Measurements from ENCODE around the gene GTSE1.
A peak's percentile ranks its signal among the peaks of the same experiment; 100 is the strongest.

GTSE1 gene

DNA sequence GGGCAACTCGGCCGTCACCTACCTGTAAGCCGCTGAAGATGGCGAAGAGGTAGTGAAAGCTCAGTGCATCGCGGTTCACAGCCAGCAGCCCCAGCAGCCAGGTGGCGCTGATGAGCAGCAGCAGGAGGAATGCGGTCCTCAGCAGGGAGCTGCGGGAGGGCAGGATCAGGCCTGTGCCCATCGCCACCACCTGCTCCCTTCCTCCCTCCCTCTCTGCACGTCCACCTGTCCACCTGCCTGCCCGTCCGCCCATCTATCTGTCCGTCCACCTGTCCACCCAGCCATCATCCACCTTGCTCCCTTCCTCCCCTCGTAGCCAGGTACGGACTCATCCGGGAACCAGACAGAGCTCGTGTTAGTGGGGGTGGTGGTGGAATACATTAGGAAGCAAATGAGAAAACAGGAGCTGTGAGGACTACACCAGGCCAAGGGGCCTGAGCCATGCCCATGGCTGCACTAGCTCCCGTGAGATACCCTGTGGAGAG lies 71.1 kb downstream of the GTSE1 start:
- DNase-seq = peak; percentile 23

DNA sequence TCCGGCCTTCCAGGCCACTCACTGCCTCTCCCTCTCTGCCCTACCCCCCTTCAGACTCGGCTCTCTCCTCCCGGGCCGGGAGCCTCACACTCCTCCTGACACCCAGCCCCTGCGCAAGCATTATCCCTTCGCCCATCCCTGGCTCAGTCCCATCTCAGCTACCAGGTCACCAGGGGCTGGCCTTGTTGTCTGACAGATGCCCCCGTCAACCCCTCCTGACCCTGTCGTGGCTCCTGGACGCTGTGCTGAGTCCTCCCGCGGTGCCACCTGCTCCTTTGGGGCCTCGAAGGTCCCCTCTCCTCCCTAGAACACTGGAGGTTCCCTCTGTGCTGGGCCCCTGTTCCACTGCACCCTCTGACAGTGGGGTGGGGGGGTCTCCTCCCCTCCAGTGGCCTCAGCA lies 71.8 kb downstream of the GTSE1 start:
- no peak for DNase-seq

GRCh38 chr22:46368871-46369715 lies 72.4 kb downstream of the GTSE1 start:
- DNase-seq = no peak

DNA sequence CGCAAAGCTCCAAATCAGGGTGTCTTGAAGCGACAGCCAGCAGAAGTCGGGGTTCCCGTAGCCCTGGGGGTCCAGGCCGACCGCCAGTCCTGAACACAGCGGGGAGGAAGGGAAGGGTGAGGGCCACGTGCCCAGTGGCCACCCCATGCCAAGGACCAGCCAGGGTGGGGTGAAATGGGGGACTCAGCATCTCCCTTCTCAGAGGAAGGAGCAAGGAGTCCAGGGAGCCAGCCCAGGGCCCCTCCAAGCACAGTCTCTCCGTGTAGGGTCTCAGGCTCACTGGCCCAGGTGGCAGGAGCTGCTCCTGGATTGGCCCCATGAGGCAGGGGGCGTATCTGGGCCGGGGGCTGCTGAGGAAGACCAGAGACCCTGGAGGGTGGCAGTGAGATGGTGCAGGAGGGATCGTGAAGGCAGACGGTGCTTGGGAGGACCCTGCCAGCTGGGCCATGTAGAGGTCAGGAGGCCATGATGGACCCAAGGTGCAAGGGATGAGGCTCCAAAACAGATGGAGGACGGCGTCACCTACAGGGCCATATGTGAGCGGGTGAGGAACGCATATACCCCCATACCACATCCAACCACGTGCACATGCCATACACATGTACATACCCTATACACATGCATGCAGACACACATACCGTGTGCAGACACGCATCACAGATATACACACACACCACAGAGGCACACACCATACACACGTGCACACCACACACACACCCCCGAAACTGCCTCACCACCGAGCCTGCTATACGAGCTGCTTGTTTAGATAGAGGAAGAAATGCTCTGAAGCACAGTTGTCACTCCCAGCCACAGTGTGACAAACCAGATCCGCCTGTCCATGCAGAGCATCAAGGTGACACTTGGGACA lies 73.3 kb downstream of the GTSE1 start:
- DNase-seq = no peak

DNA sequence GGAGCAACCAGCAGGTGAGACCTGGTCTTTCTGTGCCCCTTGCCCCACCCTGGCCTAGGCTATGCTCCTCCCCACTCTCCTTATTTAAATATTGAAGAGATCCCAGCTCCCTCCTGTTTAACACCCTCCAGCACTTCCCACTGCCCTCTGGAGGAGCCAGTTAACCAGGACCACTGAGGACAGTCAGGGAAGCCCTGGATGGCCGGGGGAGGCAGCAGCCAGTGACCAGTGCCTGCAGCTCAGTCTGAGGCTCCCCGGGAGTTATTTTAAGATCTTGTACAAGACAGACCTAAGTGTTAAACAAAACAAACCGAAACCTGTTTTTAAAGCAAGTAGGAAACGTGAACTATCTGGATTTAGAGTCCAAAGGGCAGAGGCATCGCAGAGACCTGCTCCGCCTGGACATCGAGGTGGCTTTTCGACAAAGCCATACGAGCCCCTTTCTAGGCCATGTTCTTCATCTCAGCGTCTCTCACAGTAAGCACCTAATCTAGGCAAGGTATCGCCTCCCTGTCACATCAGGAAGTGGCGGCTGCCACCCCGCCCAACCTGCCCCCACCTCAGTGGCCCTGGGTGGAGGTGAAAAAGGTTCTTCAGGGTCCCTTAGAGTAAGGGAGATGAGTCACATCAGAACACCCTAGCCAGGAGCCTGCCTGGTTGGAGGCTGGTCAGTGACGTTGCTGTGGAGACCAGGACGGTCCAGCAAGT lies 74.1 kb downstream of the GTSE1 start:
- DNase-seq = no peak

DNA sequence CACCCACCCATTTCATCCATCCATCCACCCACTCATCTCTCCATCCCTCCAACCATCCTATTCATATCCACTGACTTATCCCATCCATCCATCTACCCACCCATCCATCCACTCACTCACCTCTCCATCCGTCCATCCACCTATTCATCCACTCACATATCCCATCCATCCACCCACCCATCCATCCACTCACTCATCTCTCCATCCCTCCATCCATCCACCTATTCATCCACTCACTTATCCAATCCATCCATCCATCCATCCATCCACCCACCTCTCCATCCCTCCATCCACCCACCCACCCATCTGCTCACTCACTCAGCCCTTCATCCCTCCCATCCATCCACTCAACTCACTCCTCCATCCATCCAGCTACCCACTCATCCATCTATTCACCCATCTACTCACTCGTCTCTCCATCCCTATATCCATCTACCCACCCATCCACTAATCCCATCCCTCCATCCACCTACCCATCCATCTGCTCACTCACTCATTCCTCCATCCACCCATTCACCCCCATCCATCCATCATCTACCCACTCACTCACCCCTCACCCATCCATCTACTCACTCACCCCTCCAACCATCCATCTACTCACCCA lies 75.1 kb downstream of the GTSE1 start:
- DNase-seq = no peak

- DNase-seq = no peak
These were observed 76.0 kb downstream of the GTSE1 start for GRCh38 chr22:46372686-46373085.

GRCh38 chr22:46373159-46373558 lies 76.5 kb downstream of the GTSE1 start:
- DNase-seq = no peak

DNA sequence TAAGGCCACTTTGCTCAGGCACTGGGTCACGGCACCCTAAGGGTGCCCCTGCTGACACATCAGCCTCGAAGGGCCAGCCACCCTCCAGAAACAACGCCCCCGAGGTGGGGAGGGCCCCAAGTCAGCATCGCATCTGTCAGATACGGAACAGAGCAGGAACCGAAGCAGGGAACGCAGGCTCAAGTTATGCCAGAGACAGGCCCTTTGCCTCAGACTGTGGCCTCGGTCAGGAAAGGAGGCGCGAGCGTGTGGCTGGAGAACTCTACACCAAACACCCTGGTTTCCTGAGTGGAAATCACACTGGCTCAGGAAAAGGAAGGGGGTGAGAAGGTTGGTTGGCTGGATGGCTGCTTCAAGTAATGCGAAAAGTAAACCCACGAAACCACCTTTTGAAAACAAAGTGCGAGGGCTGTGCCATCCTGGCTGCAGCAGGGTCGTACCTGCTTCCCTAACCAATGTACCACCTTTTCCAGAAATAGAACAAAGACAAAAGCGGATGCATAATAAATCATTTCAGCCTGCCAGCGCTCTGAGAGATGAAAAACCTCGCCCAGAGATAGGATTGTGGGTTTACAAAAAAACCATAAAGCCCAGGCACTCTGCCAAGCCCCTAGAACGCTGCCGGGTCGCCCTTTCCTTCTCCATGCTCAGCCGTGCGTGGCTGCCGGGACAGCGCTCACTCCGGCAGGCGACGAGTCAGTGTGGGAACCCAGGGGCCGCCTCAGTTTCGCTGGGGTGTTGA lies 77.4 kb downstream of the GTSE1 start:
- DNase-seq = no peak

DNA sequence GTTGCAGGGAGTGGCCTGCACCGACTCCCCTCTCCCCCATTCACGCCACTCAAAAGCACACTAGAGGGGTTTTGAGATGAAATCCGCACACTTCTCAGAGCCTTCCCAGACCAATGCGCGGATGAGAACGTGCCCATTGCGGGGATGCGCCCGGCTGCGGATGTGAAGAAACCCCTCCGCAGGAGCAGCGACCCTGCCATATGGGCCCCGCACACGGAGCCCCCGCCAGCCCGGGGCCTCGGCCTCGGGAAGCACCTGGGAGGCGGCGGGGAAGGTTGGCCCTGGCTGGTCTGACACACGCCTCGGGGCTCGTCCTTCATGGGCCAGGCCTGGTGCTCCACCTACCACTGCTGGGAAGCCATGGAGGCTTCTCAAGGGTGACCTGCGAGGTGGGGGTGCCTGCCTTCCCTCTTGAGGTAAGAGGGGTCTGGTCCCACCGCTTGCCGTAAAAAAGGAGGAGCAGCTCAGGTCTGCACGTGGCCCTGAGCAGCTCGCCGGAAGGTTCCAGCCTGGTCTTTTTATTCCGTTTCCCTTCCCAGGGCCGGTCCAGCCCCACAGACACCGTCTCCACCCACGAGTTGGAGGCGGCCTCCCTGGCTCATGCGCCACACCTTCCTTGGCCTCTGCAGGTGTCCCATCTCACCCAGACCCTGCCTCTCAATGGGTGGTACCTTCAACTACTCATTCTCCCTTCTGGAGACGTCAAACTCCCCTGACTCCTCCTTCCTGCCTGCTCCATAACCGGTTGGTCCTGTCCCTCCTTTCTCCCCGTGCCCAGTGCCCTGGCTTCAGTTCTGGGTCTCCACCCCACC lies 78.2 kb downstream of the GTSE1 start:
- DNase-seq = no peak

DNA sequence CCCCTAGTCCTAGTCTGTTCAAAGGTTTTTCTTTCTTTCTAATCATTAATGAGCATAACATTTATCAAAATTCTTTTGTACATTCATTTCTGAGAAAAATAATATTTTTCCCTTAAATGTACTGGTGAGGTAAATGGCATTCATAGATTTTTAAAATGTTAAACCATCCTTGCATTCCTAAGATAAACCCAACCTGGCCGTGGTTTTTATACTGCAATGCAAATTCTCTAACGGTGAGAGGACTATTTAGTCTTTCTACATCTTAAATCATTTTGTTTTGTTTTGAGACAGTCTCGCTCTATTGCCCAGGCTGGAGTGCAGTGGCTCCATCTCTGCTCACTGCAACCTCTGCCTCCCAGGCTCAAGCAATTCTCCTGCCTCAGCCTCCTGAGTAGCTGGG lies 79.4 kb downstream of the GTSE1 start:
- no peak for DNase-seq

DNA sequence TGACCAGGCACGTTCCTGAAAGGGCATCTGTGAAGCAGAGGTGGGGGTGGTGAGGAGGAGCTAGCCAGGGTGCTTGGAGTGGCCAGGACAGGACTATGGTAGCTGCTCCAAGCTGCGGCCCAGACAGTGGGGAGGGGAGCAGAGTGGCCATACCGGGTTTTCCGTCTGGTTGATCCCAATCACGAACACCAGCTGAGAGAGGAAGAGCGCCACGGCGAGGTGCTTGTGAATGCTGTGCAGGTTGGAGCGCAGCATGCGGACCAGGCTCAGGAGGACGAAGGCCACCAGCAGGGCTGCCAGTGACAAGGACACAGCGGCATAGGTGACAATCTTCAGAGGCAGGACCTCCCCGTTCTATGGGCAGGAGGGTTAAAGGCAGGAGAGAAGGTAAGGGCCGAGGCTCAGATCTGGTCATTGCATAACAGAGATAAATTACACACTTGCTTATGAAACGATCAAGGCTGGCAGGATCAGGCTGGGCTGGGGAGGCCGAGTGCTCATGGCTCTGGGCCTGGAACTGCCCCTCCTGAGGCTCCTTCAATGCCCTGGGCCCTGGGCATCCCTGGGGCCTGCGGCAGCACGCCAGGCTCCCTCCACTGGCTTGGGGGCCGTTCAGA lies 80.3 kb downstream of the GTSE1 start:
- no peak for DNase-seq

DNA sequence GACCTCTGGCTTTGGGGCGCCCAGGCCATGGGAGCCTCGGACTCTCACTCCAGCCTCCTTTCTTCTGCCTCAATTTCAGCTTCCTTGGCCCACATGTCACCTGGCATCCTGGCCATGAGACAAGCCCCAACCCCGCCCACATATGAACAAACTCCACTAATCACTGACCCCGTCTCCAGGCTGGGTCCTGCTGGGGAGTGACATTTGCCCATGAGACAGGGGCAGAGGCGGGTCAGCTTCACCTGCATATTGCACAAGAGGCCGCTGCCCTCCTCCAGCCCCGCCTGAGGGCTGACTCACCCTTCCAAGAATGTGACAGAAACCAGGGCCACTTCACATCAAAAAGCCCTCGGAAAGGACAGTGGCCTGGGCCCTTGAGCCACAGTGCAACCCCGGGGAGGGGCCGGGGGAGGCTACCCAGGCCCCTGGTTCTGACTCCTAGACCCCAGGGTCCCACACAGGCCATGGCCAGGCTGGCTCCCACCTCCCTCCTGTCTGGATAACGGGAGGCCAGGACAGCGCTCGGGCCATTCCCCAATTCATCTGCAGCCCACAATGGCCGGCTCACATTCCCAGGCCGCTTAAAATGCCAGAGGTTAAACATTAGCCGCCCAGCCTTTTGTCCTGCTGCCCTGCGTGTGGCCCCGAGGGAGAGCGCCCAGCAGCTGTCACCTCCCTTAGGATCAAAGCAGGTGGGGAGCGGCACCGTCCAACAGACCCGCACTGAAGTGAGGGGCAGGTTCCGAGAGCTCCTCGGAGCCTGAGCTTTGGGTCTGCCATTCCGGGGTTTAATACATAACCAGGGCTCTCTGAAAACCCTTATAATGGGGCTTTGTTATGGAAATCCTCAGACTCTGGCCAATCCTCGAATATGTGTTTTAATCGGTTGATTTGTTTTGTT lies 81.1 kb downstream of the GTSE1 start:
- no peak for DNase-seq

DNA sequence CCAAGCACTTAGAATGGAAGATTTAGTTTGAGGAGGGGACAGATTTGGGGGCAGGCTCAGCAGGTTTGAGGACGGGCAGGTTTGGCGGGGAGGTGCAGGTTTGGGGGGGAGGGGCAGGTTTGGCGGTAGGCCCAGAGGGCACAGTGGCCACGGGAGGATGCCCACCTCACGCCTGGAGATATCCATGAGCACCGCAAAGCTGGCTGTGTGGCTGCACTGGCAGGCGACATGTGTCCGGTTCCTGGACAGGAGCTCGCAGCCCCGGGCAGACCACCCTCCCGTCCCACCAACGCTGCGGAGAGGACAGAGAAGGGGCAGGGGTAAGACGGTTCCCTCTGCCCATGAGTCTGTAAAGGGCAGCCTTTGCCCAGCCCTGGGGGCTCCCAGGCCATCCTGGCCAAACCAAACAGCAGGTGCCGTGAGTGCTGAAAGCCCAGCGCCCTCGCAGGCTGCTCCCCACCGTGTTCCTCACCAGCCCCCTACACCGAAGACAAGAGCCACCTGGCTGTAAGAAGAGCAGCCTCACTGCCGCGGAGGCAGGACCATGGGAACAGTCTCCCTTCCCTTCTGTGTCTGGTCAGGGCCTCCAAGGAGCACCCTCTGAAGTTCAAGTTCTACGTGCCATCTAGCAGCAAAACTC lies 81.9 kb downstream of the GTSE1 start:
- no peak for DNase-seq

DNA sequence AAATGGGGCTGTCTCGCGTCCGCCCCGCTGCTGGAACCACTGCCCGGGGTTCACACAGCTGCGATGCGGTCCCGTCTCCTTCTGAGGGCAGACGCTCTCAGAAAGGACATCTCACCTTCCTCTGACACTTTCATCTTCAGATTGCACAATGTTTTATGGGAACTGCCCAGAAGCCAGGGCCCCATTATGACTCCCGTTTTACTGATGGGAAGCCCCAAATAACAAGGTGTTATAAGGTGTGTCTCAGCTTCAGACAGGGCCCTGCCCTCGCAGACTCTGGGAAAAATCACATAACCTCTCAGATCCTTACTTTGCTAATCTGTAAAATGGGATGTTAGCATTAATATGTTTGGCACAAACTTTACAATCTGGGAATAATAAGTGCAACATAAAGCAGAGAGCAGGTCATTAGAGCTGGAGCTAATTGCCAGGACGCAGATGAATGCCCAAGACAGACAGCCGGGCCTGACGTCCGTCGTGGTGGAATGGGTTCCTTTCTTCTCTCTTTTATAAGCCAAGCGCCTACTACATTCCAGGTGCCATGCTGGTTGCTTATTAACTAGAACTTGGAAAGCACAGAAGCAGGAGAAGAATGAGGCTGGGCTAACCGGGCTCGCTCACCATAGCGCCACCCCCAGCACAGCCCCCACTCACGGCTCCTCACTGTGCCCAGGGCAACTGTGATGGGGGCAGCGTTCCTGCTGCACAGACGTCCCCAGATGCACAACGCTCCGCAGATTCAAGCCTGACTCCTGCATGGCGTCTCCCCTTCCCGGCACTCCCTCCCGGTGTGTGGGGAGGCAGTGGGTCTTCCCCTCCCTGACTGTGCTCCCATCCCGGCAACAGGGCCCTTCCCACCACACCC lies 82.6 kb downstream of the GTSE1 start:
- no peak for DNase-seq

DNA sequence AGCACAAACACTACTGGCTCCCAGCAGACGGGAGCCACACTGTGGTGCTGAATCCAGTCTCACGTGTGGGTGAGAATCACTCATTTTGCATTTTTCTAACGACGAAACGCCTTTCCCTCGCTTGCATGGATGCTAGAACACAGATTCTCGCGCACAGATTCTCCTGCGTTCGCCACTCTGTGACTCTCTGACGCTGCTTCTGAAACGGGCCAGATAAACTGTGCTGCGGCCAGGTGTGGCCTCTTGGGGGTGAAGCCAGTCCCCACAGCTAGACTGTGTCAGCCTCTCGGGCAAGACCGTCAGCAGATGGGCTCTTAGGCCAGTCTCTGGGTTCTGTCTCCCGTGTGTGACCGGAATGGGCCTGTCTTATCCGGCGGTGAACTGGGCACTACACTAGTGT lies 83.4 kb downstream of the GTSE1 start:
- DNase-seq = no peak

All from fibroblast of skin of right quadriceps (primary cell).